Measurements from ENCODE around the gene FAF1.

The FAF1 gene

DNA sequence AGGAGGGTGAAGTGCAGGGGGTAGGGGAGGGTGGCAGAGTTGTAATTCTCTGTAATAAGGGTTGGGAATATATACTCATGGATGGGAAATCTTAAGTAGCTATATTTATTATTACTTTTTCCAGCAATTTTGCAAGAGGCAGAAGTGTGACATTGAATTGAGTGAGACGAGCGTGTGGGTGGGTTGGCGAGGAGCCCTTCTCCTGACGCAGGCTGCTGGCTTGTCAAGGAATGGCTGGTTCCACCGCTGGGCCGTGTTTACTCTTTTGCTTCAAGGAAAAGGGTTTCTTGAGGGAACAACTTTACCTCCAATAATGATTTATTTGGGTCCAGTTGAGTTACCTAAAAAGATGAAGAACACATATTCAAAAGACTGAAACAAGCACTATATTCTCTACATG lies 518.9 kb downstream of the FAF1 start:
- H3K27me3 ChIP-seq (ENCODE audit: control insufficient read depth, insufficient read depth, low read length) = no peaks in the 10 kb centered on the region
- no peak overlapping the region for H3K9ac ChIP-seq (ENCODE audit: low read length)
- H3K4me3 ChIP-seq (ENCODE audit: low read length) = no peak overlapping the region
- no peaks in the 10 kb centered on the region for H3K4me1 ChIP-seq (ENCODE audit: control insufficient read depth, insufficient read depth, low read length)
- peaks cover 8% of the 10 kb centered on the region for H3K36me3 ChIP-seq (ENCODE audit: control insufficient read depth, insufficient read depth, low read length)
- no peak overlapping the region for H3K27ac ChIP-seq (ENCODE audit: low read depth, low read length)

DNA sequence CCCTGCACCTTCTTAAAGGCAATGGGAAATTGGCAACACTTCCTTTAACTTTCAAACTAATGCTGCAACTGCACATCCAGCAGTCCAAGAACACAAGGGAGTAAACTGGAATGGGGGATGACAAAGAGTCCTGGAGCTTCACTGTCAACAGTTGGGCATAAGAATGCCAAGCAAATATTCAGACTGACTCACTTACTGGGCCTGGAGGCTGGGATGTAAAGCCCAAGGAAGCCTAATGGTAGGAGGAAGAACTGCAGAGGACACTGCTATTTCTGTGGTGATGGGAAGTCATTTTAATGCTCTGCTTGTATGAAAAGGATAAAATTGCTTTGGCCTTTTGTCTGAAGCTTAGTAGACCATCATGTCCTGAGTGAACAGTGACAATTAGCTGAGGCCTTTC lies 521.1 kb downstream of the FAF1 start:
- Histone ChIP-seq H3K27ac (ENCODE audit: low read depth, low read length) (no peak overlapping the region), H3K4me3 (ENCODE audit: low read length) (no peak overlapping the region), H3K4me1 (ENCODE audit: control insufficient read depth, insufficient read depth, low read length) (no peaks in the 10 kb centered on the region), H3K36me3 (ENCODE audit: control insufficient read depth, insufficient read depth, low read length) (peaks cover 8% of the 10 kb centered on the region), H3K9ac (ENCODE audit: low read length) (no peak overlapping the region), H3K27me3 (ENCODE audit: control insufficient read depth, insufficient read depth, low read length) (no peaks in the 10 kb centered on the region)

DNA sequence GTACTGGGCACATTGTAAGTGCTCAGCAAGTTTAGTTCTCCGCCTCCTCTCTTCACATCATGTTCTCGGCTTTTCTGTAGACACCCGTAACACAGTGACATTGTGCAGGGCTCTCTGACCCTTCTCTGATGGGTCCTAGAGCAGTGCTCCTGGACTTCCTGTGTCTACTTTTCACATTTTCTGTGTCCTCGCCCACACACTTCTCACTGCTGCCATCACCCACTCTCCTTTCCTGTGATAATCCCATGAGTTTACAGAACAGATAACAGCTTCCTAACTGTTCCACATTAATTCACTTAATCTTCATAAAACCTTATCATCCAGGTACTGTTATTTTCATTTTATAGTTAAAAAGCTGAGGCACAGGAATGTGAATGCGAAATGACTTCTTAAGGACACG lies 523.6 kb downstream of the FAF1 start:
- Histone ChIP-seq H3K27ac (ENCODE audit: low read depth, low read length) (no peak overlapping the region), H3K27me3 (ENCODE audit: control insufficient read depth, insufficient read depth, low read length) (peaks cover 4% of the 10 kb centered on the region), H3K9ac (ENCODE audit: low read length) (no peak overlapping the region), H3K4me3 (ENCODE audit: low read length) (no peak overlapping the region), H3K4me1 (ENCODE audit: control insufficient read depth, insufficient read depth, low read length) (no peaks in the 10 kb centered on the region), H3K36me3 (ENCODE audit: control insufficient read depth, insufficient read depth, low read length) (peaks cover 8% of the 10 kb centered on the region)

DNA sequence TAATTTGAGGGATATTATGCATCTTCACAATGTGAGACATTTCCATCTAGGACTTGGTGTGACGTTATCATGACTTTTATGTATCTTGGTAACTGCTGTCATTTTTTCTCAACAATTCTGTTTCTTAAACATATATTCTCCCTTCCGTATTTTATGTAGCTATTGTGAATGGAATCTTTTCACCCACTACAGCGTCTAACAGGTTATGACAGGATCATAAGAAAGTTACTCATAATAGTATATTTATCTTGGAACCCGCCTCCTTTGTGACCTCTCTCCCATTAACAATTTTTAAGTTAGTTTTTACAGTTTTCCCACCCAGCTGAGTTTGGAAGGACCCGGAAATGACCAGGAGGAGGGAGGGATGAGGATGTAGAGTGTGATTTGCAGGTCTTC lies 530.1 kb downstream of the FAF1 start:
- H3K4me3 ChIP-seq (ENCODE audit: low read length) = no peak overlapping the region
- H3K36me3 ChIP-seq (ENCODE audit: control insufficient read depth, insufficient read depth, low read length) = no peaks in the 10 kb centered on the region

DNA sequence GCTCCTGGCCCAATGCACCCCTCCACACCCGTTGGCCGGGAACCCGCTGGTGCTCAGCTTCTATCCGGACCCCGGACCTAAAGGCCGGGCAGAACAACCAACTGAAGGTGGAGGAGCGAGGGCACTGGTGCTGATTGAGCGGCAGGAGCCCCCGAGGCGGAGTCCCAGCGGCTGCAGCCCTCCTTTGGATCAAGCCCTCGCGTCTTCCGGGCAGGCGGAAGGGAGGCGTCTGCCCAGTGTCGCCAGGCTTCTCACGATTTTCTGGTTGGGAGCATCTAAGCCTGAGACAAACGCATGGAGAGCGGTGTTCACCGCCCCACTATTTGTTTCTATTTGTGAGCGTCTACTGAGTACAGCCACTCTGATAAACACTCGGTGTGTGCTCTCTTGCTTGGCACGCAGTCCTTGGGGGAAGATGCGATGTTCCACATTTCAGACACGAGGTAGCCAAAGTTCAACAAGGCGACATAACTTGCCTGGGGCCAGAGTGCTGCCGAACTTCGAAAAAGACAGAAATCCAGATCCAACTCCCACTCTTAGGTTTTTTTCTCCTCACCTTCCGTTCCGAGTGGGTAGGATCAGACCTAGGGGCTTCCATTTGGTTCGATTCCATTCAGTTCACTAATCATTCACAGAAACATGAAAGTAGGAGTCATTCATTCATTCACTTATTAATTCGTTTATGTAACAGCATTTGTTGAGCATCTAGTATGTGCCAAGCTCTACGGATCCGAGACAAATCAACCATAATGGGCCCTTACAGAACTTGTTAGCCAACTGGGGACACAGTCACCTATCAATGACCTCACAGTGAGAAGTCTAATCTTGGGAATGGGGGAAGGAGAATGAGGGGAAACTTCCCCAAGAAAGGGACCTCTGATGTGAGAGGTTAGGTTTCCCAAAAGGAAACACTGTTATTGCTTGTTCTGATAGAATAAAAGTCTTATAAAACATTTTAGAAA lies 532.0 kb downstream of the FAF1 start:
- Histone ChIP-seq H3K27ac (ENCODE audit: low read depth, low read length) (no peak overlapping the region), H3K36me3 (ENCODE audit: control insufficient read depth, insufficient read depth, low read length) (no peaks in the 10 kb centered on the region), H3K4me3 (ENCODE audit: low read length) (no peak overlapping the region), H3K27me3 (ENCODE audit: control insufficient read depth, insufficient read depth, low read length) (peaks cover 59% of the 10 kb centered on the region), H3K9ac (ENCODE audit: low read length) (no peak overlapping the region), H3K4me1 (ENCODE audit: control insufficient read depth, insufficient read depth, low read length) (no peaks in the 10 kb centered on the region)

More for the DNA sequence above, 530.1 kb downstream of the FAF1 start:
- H3K4me1 ChIP-seq (ENCODE audit: control insufficient read depth, insufficient read depth, low read length) = no peaks in the 10 kb centered on the region
- no peak overlapping the region for H3K9ac ChIP-seq (ENCODE audit: low read length)
- no peak overlapping the region for H3K27ac ChIP-seq (ENCODE audit: low read depth, low read length)
- H3K27me3 ChIP-seq (ENCODE audit: control insufficient read depth, insufficient read depth, low read length) = peaks cover 46% of the 10 kb centered on the region

GRCh38 chr1:50427086-50427817 lies 532.8 kb downstream of the FAF1 start:
- no peak overlapping the region for H3K9ac ChIP-seq (ENCODE audit: low read length)
- no peak overlapping the region for H3K27ac ChIP-seq (ENCODE audit: low read depth, low read length)
- peak overlapping the region; percentile 25 for H3K4me3 ChIP-seq (ENCODE audit: low read length)
- H3K27me3 ChIP-seq (ENCODE audit: control insufficient read depth, insufficient read depth, low read length) = peaks cover 68% of the 10 kb centered on the region
- no peaks in the 10 kb centered on the region for H3K36me3 ChIP-seq (ENCODE audit: control insufficient read depth, insufficient read depth, low read length)
- H3K4me1 ChIP-seq (ENCODE audit: control insufficient read depth, insufficient read depth, low read length) = no peaks in the 10 kb centered on the region

DNA sequence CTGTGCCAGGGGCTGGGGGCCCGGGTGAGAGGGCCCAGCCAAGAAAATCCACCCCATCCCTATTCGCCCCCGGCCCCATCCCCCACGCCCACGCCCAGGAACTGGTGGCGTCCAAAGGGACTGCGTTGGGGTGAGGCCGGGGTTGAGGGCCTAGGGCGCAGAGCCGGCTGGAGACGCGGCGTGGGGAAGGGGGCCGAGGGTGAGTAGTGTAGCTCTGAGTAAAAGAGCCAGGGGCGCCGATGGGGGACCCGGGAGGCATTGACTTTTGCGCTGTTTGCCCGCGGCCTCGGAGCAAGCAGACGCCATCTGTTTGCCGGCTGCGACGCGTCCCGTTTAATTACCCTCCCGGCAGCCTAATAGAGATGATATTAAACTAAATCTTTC lies 533.4 kb downstream of the FAF1 start:
- H3K27ac ChIP-seq (ENCODE audit: low read depth, low read length) = no peak overlapping the region
- no peak overlapping the region for H3K4me3 ChIP-seq (ENCODE audit: low read length)
- no peak overlapping the region for H3K9ac ChIP-seq (ENCODE audit: low read length)
- no peaks in the 10 kb centered on the region for H3K4me1 ChIP-seq (ENCODE audit: control insufficient read depth, insufficient read depth, low read length)
- H3K27me3 ChIP-seq (ENCODE audit: control insufficient read depth, insufficient read depth, low read length) = peaks cover 68% of the 10 kb centered on the region
- H3K36me3 ChIP-seq (ENCODE audit: control insufficient read depth, insufficient read depth, low read length) = no peaks in the 10 kb centered on the region

DNA sequence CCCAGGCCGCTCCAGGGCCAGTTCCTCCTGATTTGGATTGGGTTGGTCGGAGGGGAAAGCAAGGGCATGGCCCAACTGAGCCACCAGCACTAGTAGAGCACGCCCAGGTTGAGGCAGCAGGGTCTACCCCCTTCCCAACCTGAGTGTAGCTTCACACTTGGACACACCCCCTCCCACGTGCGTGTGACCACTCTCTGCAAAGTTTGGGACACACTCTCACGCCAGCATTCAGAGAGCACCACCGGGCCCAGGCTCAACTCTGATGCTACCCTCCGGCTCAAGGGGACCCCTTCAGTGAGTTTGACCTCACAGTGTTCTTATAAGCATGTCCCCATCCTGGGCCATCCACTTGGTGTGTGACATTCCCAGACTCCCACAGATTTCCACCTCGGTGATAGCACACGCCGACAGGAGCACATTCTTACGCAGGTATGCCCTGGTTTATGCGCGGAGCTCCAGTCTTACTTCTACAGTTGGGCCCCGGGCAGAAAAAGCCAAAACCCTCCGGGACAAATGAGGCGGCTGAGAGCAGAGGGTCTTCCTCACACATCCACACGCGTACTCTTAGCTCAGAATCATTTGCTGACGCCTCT lies 533.9 kb downstream of the FAF1 start:
- no peak overlapping the region for H3K27ac ChIP-seq (ENCODE audit: low read depth, low read length)
- H3K36me3 ChIP-seq (ENCODE audit: control insufficient read depth, insufficient read depth, low read length) = no peaks in the 10 kb centered on the region
- peaks cover 68% of the 10 kb centered on the region for H3K27me3 ChIP-seq (ENCODE audit: control insufficient read depth, insufficient read depth, low read length)
- no peak overlapping the region for H3K4me3 ChIP-seq (ENCODE audit: low read length)
- H3K4me1 ChIP-seq (ENCODE audit: control insufficient read depth, insufficient read depth, low read length) = no peaks in the 10 kb centered on the region
- no peak overlapping the region for H3K9ac ChIP-seq (ENCODE audit: low read length)

DNA sequence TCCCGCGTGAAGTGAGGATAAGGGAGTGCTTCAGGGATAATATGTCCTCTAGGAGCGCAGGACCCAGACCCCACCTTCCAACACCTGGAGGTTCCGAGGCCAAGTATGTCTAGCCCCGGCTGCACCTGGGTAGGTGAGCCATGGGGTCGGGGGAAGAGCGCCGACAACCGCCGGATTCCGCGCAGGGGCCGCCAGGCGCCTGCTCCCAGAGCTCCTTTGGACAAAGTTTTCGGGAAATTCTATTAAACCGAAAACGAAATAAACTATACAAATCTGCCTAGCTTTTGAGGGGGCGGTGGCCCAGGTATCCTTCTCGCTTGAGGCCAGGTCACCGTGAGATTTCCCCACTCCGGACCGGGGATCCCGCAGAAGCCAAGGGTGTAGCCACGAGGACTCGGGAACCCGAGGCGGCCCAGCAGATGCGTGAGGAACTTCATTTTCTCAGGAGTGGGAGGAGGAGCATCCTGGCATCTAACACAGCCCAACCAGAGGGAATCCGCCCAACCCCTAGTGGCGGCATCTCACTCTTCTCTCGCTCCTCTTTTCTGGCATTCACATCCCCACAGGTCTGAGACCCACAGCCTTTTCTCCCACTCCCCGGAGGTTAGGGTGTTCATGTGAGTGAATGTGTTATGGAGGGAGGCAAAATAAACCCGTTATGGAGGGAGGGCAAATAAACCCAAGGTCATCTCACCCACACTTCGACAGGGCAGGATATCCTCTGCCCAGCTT lies 534.5 kb downstream of the FAF1 start:
- H3K4me1 ChIP-seq (ENCODE audit: control insufficient read depth, insufficient read depth, low read length) = no peaks in the 10 kb centered on the region
- H3K36me3 ChIP-seq (ENCODE audit: control insufficient read depth, insufficient read depth, low read length) = no peaks in the 10 kb centered on the region
- peak overlapping the region; percentile 11 for H3K4me3 ChIP-seq (ENCODE audit: low read length)

GRCh38 chr1:50424884-50425375 lies 535.1 kb downstream of the FAF1 start:
- H3K27ac ChIP-seq (ENCODE audit: low read depth, low read length) = no peak overlapping the region
- peaks cover 63% of the 10 kb centered on the region for H3K27me3 ChIP-seq (ENCODE audit: control insufficient read depth, insufficient read depth, low read length)
- no peaks in the 10 kb centered on the region for H3K4me1 ChIP-seq (ENCODE audit: control insufficient read depth, insufficient read depth, low read length)

More for the DNA sequence above, 534.5 kb downstream of the FAF1 start:
- peaks cover 65% of the 10 kb centered on the region for H3K27me3 ChIP-seq (ENCODE audit: control insufficient read depth, insufficient read depth, low read length)
- H3K27ac ChIP-seq (ENCODE audit: low read depth, low read length) = no peak overlapping the region
- H3K9ac ChIP-seq (ENCODE audit: low read length) = no peak overlapping the region

DNA sequence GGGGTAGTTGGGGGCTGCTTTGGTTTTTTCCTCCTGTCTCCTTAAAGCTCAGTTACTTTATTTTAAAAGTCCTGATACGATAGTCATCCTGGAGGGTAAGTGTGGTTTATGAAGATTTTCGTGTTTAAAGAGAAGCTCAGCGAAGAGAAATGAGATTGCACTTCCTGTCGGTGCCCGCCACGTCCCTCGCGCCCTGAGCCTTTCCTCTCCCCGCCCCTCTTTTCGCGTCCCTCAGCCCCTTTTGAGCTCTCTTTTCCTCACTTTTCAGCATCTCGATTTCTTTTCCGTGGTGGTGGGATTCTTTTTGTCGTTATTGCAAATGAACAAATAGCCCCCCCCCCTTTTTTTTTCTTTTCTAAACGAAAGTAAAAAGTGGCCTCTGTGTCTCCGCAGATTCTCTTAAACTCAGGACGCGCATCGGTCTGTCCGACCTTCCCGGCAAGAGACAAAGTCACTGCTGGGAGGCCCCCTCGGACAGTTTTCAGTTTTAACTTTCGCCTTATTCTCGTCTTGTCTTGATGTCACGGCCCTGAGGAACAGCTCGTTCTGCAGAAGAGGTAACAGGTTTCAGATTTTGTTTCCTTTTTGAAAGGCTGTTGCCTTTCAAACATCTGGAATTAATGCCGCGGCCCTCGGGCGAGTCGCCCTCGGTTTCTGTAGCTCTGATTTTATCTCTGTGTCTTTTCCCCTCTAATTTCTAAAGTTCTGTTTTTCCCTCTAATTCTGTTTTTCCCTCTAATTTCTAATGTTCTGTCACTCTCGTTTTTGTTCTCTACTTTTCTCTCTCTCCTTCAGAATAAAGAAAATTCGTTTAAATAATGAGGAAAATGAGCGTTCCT lies 535.8 kb downstream of the FAF1 start:
- H3K4me3 ChIP-seq (ENCODE audit: low read length) = peak overlapping the region; percentile 40
- H3K9ac ChIP-seq (ENCODE audit: low read length) = no peak overlapping the region
- H3K27ac ChIP-seq (ENCODE audit: low read depth, low read length) = no peak overlapping the region
- no peaks in the 10 kb centered on the region for H3K36me3 ChIP-seq (ENCODE audit: control insufficient read depth, insufficient read depth, low read length)
- H3K4me1 ChIP-seq (ENCODE audit: control insufficient read depth, insufficient read depth, low read length) = no peaks in the 10 kb centered on the region
- peaks cover 70% of the 10 kb centered on the region for H3K27me3 ChIP-seq (ENCODE audit: control insufficient read depth, insufficient read depth, low read length)

More at GRCh38 chr1:50424884-50425375, 535.1 kb downstream of the FAF1 start:
- Histone ChIP-seq H3K4me3 (ENCODE audit: low read length) (no peak overlapping the region), H3K9ac (ENCODE audit: low read length) (no peak overlapping the region), H3K36me3 (ENCODE audit: control insufficient read depth, insufficient read depth, low read length) (no peaks in the 10 kb centered on the region)
